Measurements from ENCODE around the gene PCDHGB2.
"Not testable (repeated sequence)": the region's sequence is repeated elsewhere in the genome, so short reads cannot be mapped to it uniquely, and the experiment has no call there.

PCDHGB2 gene

GRCh38 chr5:141343242-141343952 is 16.4 kb upstream of the PCDHGB2 start, which contains the start of gene PCDHGA3:
TSS of gene PCDHGA3 (plus strand) at chr5:141343829. CDS start at chr5:141344034, 205 bp downstream.
- H3K4me3 ChIP-seq (ENCODE audit: low read length) = peak within 1 kb of the TSS; percentile 48
- TF ChIP-seq CTCF (conservative IDR thresholded peaks at IDR 0.05; ENCODE audit: low read length) = peak; percentile 57
- peak; percentile 53 for DNase-seq (ENCODE audit: low read depth)

GRCh38 chr5:141343953-141344463 is 15.8 kb upstream of the PCDHGB2 start:
- peak overlapping the region; percentile 48 for H3K4me3 ChIP-seq (ENCODE audit: low read length)

GRCh38 chr5:141345327-141345726 is 14.5 kb upstream of the PCDHGB2 start:
- no peak for DNase-seq (ENCODE audit: low read depth)
- TF ChIP-seq CTCF (conservative IDR thresholded peaks at IDR 0.05; ENCODE audit: low read length) = no peak
- H3K4me3 ChIP-seq (ENCODE audit: low read length) = no peak overlapping the region

More at GRCh38 chr5:141343953-141344463, 15.8 kb upstream of the PCDHGB2 start:
- TF ChIP-seq CTCF (conservative IDR thresholded peaks at IDR 0.05; ENCODE audit: low read length) = no peak
- no peak for DNase-seq (ENCODE audit: low read depth)

GRCh38 chr5:141346017-141346416 is 13.8 kb upstream of the PCDHGB2 start:
- not testable (repeated sequence) for DNase-seq (ENCODE audit: low read depth); H3K4me3 ChIP-seq (ENCODE audit: low read length)

GRCh38 chr5:141349917-141350619 is 9.7 kb upstream of the PCDHGB2 start, which contains the start of gene PCDHGB1:
TSS of gene PCDHGB1 (plus strand) at chr5:141350099. CDS start at chr5:141350261, 162 bp downstream.
- TF ChIP-seq CTCF (conservative IDR thresholded peaks at IDR 0.05; ENCODE audit: low read length) = peak; percentile 72
- H3K4me3 ChIP-seq (ENCODE audit: low read length) = peak within 1 kb of the TSS; percentile 59
- DNase-seq (ENCODE audit: low read depth) = peak; percentile 69

- TF ChIP-seq CTCF (conservative IDR thresholded peaks at IDR 0.05; ENCODE audit: low read length) = no peak
- no peak overlapping the region for H3K4me3 ChIP-seq (ENCODE audit: low read length)
- DNase-seq (ENCODE audit: low read depth) = no peak
These were observed 8.2 kb upstream of the PCDHGB2 start for GRCh38 chr5:141351591-141351990.

- H3K4me3 ChIP-seq (ENCODE audit: low read length) = peak within 1 kb of the TSS; percentile 58
- TF ChIP-seq CTCF (conservative IDR thresholded peaks at IDR 0.05; ENCODE audit: low read length) = peak; percentile 64
- DNase-seq (ENCODE audit: low read depth) = peak; percentile 36
These were observed 4.8 kb upstream of the PCDHGB2 start, which contains the start of gene PCDHGA4 for GRCh38 chr5:141354900-141355469. TSS of gene PCDHGA4 (plus strand) at chr5:141355021. CDS start at chr5:141355108, 87 bp downstream.

Data from AG10803 (cell line).